WTC11 (cell line): ENCODE data around the gene HELZ. TPM values are rescaled to one million over a fixed set of nuclear protein-coding genes. Genes with fewer than 3 reads are reported as not detected.

ENCODE experiments used
- ATAC-seq: fragments of 200-7000 bp; cut with Tn5 transposase; 2 replicates; pipeline ENCODE4 v1.10.0; 2021; ENCODE audit warnings: mild to moderate bottlenecking, moderate library complexity
- CTCF ChIA-PET: fragments of 300-600 bp; sonication (Branson Sonifier 250); formaldehyde crosslinking; loops from one replicate; lab custom pipeline; 2021; ENCODE audit warnings: antibody characterized with exemption; lab: Charles Lee
- POLR2A ChIA-PET: fragments of 350-600 bp; sonication (Branson Sonifier 250); formaldehyde crosslinking; loops from one replicate; lab custom pipeline; 2021; ENCODE audit warnings: antibody characterized with exemption; lab: Charles Lee
- DNase-seq: peaks from one replicate; pipeline ENCODE4 v3.0.0; 2021; ENCODE audit warnings: low spot score
- H3K27ac Mint-ChIP-seq: 2 replicates; pipeline ENCODE4 v1.8.0; 2021; ENCODE audit warnings: mixed read lengths
- H3K27me3 Mint-ChIP-seq: 2 replicates; pipeline ENCODE4 v1.8.0; 2021; ENCODE audit warnings: low read depth, mild to moderate bottlenecking, moderate library complexity, mixed read lengths
- H3K36me3 Mint-ChIP-seq: 2 replicates; pipeline ENCODE4 v1.8.0; 2021; ENCODE audit warnings: mixed read lengths
- H3K4me1 Mint-ChIP-seq: 2 replicates; pipeline ENCODE4 v1.8.0; 2022; ENCODE audit warnings: mixed read lengths
- H3K4me3 Mint-ChIP-seq: 2 replicates; pipeline ENCODE4 v1.8.0; 2021; ENCODE audit warnings: mild to moderate bottlenecking, moderate library complexity, mixed read lengths
- H3K9me3 Mint-ChIP-seq: 2 replicates; pipeline ENCODE4 v1.8.0; 2021; ENCODE audit warnings: mixed read lengths
- ELF4 ChIP-seq: sonication (generic); formaldehyde crosslinking; IDR thresholded peaks from 2 replicates; pipeline ENCODE4 v1.8.1; 2022; ENCODE audit warnings: low read depth, mild to moderate bottlenecking, moderate library complexity, missing genetic modification reagents
- EMX1 ChIP-seq: fragments of 250-450 bp; sonication (Bioruptor Pico); IDR thresholded peaks from 2 replicates; pipeline ENCODE4 v1.8.0; 2021; ENCODE audit warnings: mild to moderate bottlenecking
- ESRRA ChIP-seq: sonication (generic); formaldehyde crosslinking; IDR thresholded peaks from 2 replicates; pipeline ENCODE4 v1.8.1; 2022; ENCODE audit warnings: mild to moderate bottlenecking, missing genetic modification reagents, borderline replicate concordance
- GABPB1 ChIP-seq: sonication (generic); formaldehyde crosslinking; IDR thresholded peaks from 2 replicates; pipeline ENCODE4 v1.8.1; 2023; ENCODE audit warnings: mild to moderate bottlenecking, missing genetic modification reagents
- HMGA2 ChIP-seq: fragments of 250-450 bp; sonication (Bioruptor Pico); IDR thresholded peaks from 2 replicates; pipeline ENCODE4 v1.4.0; 2021; ENCODE audit warnings: mild to moderate bottlenecking, moderate library complexity
- MYBL2 ChIP-seq: sonication (generic); formaldehyde crosslinking; IDR thresholded peaks from 2 replicates; pipeline ENCODE4 v1.8.1; 2023; ENCODE audit warnings: mild to moderate bottlenecking, moderate library complexity, missing genetic modification reagents
- NFE2L1 ChIP-seq: sonication (generic); formaldehyde crosslinking; IDR thresholded peaks from 2 replicates; pipeline ENCODE4 v1.8.1; 2023; ENCODE audit warnings: missing genetic modification reagents
- NFYB ChIP-seq: sonication (generic); formaldehyde crosslinking; conservative IDR thresholded peaks from 2 replicates; pipeline ENCODE4 v1.8.0; 2022; ENCODE audit warnings: low read depth, missing genetic modification reagents
- PREB ChIP-seq: sonication (generic); formaldehyde crosslinking; IDR thresholded peaks from 2 replicates; pipeline ENCODE4 v1.8.1; 2022; ENCODE audit warnings: mild to moderate bottlenecking, missing genetic modification reagents, moderate library complexity, borderline replicate concordance
- PRRX2 ChIP-seq: fragments of 250-450 bp; sonication (Bioruptor Pico); IDR thresholded peaks from 2 replicates; pipeline ENCODE4 v1.8.0; 2021; ENCODE audit warnings: mild to moderate bottlenecking
- RORB ChIP-seq: fragments of 250-450 bp; sonication (Bioruptor Pico); IDR thresholded peaks from 2 replicates; pipeline ENCODE4 v1.9.0; 2021; ENCODE audit warnings: mild to moderate bottlenecking
- SMAD4 ChIP-seq: sonication (generic); formaldehyde crosslinking; IDR thresholded peaks from 2 replicates; pipeline ENCODE4 v1.8.0; 2022; ENCODE audit warnings: mild to moderate bottlenecking, missing genetic modification reagents
- SP1 ChIP-seq: sonication (generic); formaldehyde crosslinking; conservative IDR thresholded peaks from 2 replicates; pipeline ENCODE4 v1.8.1; 2022; ENCODE audit warnings: missing genetic modification reagents
- TP53 ChIP-seq: sonication (generic); formaldehyde crosslinking; IDR thresholded peaks from 2 replicates; pipeline ENCODE4 v1.8.1; 2023; ENCODE audit warnings: mild to moderate bottlenecking, missing genetic modification reagents
- USF1 ChIP-seq: sonication (generic); formaldehyde crosslinking; IDR thresholded peaks from 2 replicates; pipeline ENCODE4 v1.8.0; 2022; ENCODE audit warnings: mild to moderate bottlenecking, missing genetic modification reagents
- ZNF219 ChIP-seq: sonication (generic); formaldehyde crosslinking; IDR thresholded peaks from 2 replicates; pipeline ENCODE4 v1.8.0; 2023; ENCODE audit warnings: missing genetic modification reagents, mild to moderate bottlenecking, borderline replicate concordance
- ZNF263 ChIP-seq: sonication (generic); formaldehyde crosslinking; IDR thresholded peaks from 2 replicates; pipeline ENCODE4 v1.8.1; 2022; ENCODE audit warnings: low read depth, mild to moderate bottlenecking, moderate library complexity, missing genetic modification reagents
- ZNF281 ChIP-seq: sonication (generic); formaldehyde crosslinking; IDR thresholded peaks from 2 replicates; pipeline ENCODE4 v1.8.0; 2023; ENCODE audit warnings: mild to moderate bottlenecking, missing genetic modification reagents
- ZNF317 ChIP-seq: sonication (generic); formaldehyde crosslinking; IDR thresholded peaks from 2 replicates; pipeline ENCODE4 v1.8.1; 2023; ENCODE audit warnings: low read depth, mild to moderate bottlenecking, moderate library complexity, missing genetic modification reagents, borderline replicate concordance
- ZNF416 ChIP-seq: fragments of 250-450 bp; sonication (Bioruptor Pico); IDR thresholded peaks from 2 replicates; pipeline ENCODE4 v1.9.0; 2021; ENCODE audit warnings: mild to moderate bottlenecking, inconsistent platforms
- ZNF425 ChIP-seq: fragments of 250-450 bp; sonication (Bioruptor Pico); conservative IDR thresholded peaks from 2 replicates; pipeline ENCODE4 v1.9.0; 2021; ENCODE audit warnings: mild to moderate bottlenecking
- ZNF532 ChIP-seq: fragments of 250-450 bp; sonication (Bioruptor Pico); IDR thresholded peaks from 2 replicates; pipeline ENCODE4 v1.9.0; 2021; ENCODE audit warnings: mild to moderate bottlenecking, borderline replicate concordance
- total RNA-seq: library from RNA; stranded (reverse); gene quantifications from 3 replicates; pipeline ENCODE4 v1.2.3, GENCODE V29; 2021

Gene HELZ
- total RNA-seq, 1 experiment from 2014 or later, result 49.1 TPM

GRCh38 chr17:67246653-67247415 is 1.8 kb upstream of the HELZ start (continued):
- 0 out of 2 replicates have a peak, but pooled peaks have one; percentile 34 for TF ChIP-seq EMX1
- TF ChIP-seq ZNF281 (CRISPR knock-in tag), result no peak
- no peak for TF ChIP-seq ZNF317 (CRISPR knock-in tag)
- TF ChIP-seq PRRX2 (CRISPR knock-in tag), result 0 out of 2 replicates have a peak, but pooled peaks have one; percentile 50
- no peak for TF ChIP-seq ZNF532 (CRISPR knock-in tag)
- TF ChIP-seq SMAD4 (CRISPR knock-in tag), result no peak
- no peak for TF ChIP-seq ELF4 (CRISPR knock-in tag)
- TF ChIP-seq NFE2L1 (CRISPR knock-in tag), result no peak
- TF ChIP-seq TP53, result no peak
- no peak for TF ChIP-seq ZNF416 (CRISPR knock-in tag)
- no peak for TF ChIP-seq RORB (CRISPR knock-in tag)
- TF ChIP-seq ZNF219, result no peak
- TF ChIP-seq, all 79 proteins: peak for 4

GRCh38 chr17:67246403-67246652 is 1.3 kb upstream of the HELZ start:
- H3K36me3 Mint-ChIP-seq, result peaks cover 6% of the 10 kb centered on the region
- no peak for TF ChIP-seq ESRRA (CRISPR knock-in tag)
- TF ChIP-seq, all 79 proteins: peak for 0
- Mint-ChIP-seq H3K27me3 (no peaks in the 10 kb centered on the region), H3K9me3 (no peaks in the 10 kb centered on the region), H3K4me1 (peaks cover 30% of the 10 kb centered on the region), H3K27ac (peak overlapping the region; percentile 51), H3K4me3 (peak overlapping the region; percentile 78)
- ChIA-PET POLR2A (no interaction called here), CTCF (no interaction called here)
- DNase-seq (no peak), ATAC-seq (peak; percentile 12)

- H3K4me1 Mint-ChIP-seq, result peaks cover 30% of the 10 kb centered on the region
- peak; percentile 86 for DNase-seq
- H3K36me3 Mint-ChIP-seq, result peaks cover 6% of the 10 kb centered on the region
- peak overlapping the region; percentile 79 for H3K4me3 Mint-ChIP-seq
- no peaks in the 10 kb centered on the region for H3K9me3 Mint-ChIP-seq
- ATAC-seq, result peak; percentile 74
- peak overlapping the region; percentile 78; the same call in 1 of the 2 replicates for H3K27ac Mint-ChIP-seq
- ChIA-PET CTCF (interaction anchor here (1.5 to 1.7 kb wide), 2 partner anchors 25 to 27 kb away, joined by 6 to 8 read pairs; no protein-coding TSS in a partner anchor), POLR2A (interaction anchor here (0.7 kb wide), 1 partner anchor 99 kb away, joined by 4 read pairs; no protein-coding TSS in a partner anchor)
- H3K27me3 Mint-ChIP-seq, result no peaks in the 10 kb centered on the region
- TF ChIP-seq HMGA2 (CRISPR knock-in tag) (no peak), USF1 (CRISPR knock-in tag) (peak; percentile 66; the same call in 1 of the 2 replicates), PREB (CRISPR knock-in tag) (no peak), SP1 (CRISPR knock-in tag) (peak; percentile 47; the same call in 1 of the 2 replicates), MYBL2 (CRISPR knock-in tag) (no peak), NFYB (CRISPR knock-in tag) (no peak), ZNF263 (no peak), ZNF219 (no peak), ZNF425 (no peak), GABPB1 (0 out of 2 replicates have a peak, but pooled peaks have one; percentile 41)
Measured at GRCh38 chr17:67245694-67246402, 852 bp upstream of the HELZ start.
